Measurements from ENCODE around the gene DNAJC21. TPM values are rescaled to one million over a fixed set of nuclear protein-coding genes. Genes with fewer than 3 reads are reported as not detected.

DNAJC21 gene
- total RNA-seq, 1 donor from 2014 or later = 48.1 TPM

- Mint-ChIP-seq H3K27ac (no peak overlapping the region), H3K36me3 (ENCODE audit: insufficient read depth) (peaks cover 25% of the 10 kb centered on the region), H3K9me3 (ENCODE audit: low read depth) (no peaks in the 10 kb centered on the region), H3K4me1 (ENCODE audit: low read depth) (no peaks in the 10 kb centered on the region), H3K27me3 (no peaks in the 10 kb centered on the region), H3K4me3 (ENCODE audit: low read depth) (no peak overlapping the region)
- DNase-seq (ENCODE audit: low spot score, unreplicated experiment) = no peak
- TF ChIP-seq, protein P1, sequence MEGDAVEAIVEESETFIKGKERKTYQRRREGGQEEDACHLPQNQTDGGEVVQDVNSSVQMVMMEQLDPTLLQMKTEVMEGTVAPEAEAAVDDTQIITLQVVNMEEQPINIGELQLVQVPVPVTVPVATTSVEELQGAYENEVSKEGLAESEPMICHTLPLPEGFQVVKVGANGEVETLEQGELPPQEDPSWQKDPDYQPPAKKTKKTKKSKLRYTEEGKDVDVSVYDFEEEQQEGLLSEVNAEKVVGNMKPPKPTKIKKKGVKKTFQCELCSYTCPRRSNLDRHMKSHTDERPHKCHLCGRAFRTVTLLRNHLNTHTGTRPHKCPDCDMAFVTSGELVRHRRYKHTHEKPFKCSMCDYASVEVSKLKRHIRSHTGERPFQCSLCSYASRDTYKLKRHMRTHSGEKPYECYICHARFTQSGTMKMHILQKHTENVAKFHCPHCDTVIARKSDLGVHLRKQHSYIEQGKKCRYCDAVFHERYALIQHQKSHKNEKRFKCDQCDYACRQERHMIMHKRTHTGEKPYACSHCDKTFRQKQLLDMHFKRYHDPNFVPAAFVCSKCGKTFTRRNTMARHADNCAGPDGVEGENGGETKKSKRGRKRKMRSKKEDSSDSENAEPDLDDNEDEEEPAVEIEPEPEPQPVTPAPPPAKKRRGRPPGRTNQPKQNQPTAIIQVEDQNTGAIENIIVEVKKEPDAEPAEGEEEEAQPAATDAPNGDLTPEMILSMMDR (IDR thresholded peaks at IDR 0.05; ENCODE audit: unreplicated experiment) = no peak
Observed at GRCh38 chr5:34941936-34942335, 12.6 kb downstream of the DNAJC21 start.

GRCh38 chr5:34944044-34944443, 14.7 kb downstream of the DNAJC21 start:
- H3K9me3 Mint-ChIP-seq (ENCODE audit: low read depth) = no peaks in the 10 kb centered on the region
- DNase-seq (ENCODE audit: low spot score, unreplicated experiment) = no peak
- no peaks in the 10 kb centered on the region for H3K27me3 Mint-ChIP-seq
- H3K27ac Mint-ChIP-seq = no peak overlapping the region
- no peak overlapping the region for H3K4me3 Mint-ChIP-seq (ENCODE audit: low read depth)
- no peaks in the 10 kb centered on the region for H3K4me1 Mint-ChIP-seq (ENCODE audit: low read depth)
- peaks cover 21% of the 10 kb centered on the region for H3K36me3 Mint-ChIP-seq (ENCODE audit: insufficient read depth)
- TF ChIP-seq, protein P1 (IDR thresholded peaks at IDR 0.05; ENCODE audit: unreplicated experiment) = no peak

DNA sequence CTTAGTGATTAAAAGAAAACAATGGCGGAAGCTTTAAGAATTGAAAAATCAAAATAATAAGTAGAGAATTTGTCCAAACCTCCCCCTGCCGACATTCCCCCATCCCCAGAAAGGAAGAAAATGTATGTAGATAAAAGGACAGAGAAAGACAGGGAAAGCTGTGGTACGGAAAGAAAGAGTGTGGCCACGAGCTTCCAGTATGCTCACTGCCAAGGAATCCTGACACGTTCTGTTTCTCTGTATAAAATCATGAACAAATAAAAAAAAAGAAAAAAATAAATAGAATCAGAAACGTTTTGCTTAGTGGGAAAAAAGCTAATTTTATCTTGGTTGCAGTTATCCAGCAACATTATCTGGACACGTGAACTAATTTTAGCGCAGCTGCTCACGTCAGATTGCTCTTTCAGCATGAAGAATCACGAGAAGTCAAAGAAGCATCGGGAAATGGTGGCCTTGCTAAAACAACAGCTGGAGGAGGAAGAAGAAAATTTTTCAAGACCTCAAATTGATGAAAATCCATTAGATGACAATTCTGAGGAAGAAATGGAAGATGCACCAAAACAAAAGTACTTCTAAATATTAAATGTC, 15.2 kb downstream of the DNAJC21 start:
- no peaks in the 10 kb centered on the region for H3K4me1 Mint-ChIP-seq (ENCODE audit: low read depth)
- no peak overlapping the region for H3K27ac Mint-ChIP-seq
- H3K4me3 Mint-ChIP-seq (ENCODE audit: low read depth) = no peak overlapping the region
- TF ChIP-seq, protein P1 (IDR thresholded peaks at IDR 0.05; ENCODE audit: unreplicated experiment) = no peak
- H3K27me3 Mint-ChIP-seq = no peaks in the 10 kb centered on the region
- no peaks in the 10 kb centered on the region for H3K9me3 Mint-ChIP-seq (ENCODE audit: low read depth)
- DNase-seq (ENCODE audit: low spot score, unreplicated experiment) = no peak
- peaks cover 23% of the 10 kb centered on the region for H3K36me3 Mint-ChIP-seq (ENCODE audit: insufficient read depth)

GRCh38 chr5:34957321-34957720, 28.0 kb downstream of the DNAJC21 start:
- DNase-seq (ENCODE audit: low spot score, unreplicated experiment) = no peak
- peaks cover 3% of the 10 kb centered on the region for H3K4me1 Mint-ChIP-seq (ENCODE audit: low read depth)
- peaks cover 16% of the 10 kb centered on the region for H3K36me3 Mint-ChIP-seq (ENCODE audit: insufficient read depth)
- no peak overlapping the region for H3K4me3 Mint-ChIP-seq (ENCODE audit: low read depth)
- TF ChIP-seq, protein P1 (IDR thresholded peaks at IDR 0.05; ENCODE audit: unreplicated experiment) = no peak
- H3K9me3 Mint-ChIP-seq (ENCODE audit: low read depth) = no peaks in the 10 kb centered on the region
- no peaks in the 10 kb centered on the region for H3K27me3 Mint-ChIP-seq
- H3K27ac Mint-ChIP-seq = no peak overlapping the region

- H3K27ac Mint-ChIP-seq = no peak overlapping the region
- H3K36me3 Mint-ChIP-seq (ENCODE audit: insufficient read depth) = peaks cover 15% of the 10 kb centered on the region
- TF ChIP-seq, protein P1 (IDR thresholded peaks at IDR 0.05; ENCODE audit: unreplicated experiment) = peak; percentile 69
- H3K27me3 Mint-ChIP-seq = no peaks in the 10 kb centered on the region
- H3K9me3 Mint-ChIP-seq (ENCODE audit: low read depth) = no peaks in the 10 kb centered on the region
- peaks cover 3% of the 10 kb centered on the region for H3K4me1 Mint-ChIP-seq (ENCODE audit: low read depth)
- no peak overlapping the region for H3K4me3 Mint-ChIP-seq (ENCODE audit: low read depth)
- no peak for DNase-seq (ENCODE audit: low spot score, unreplicated experiment)
Observed at GRCh38 chr5:34957857-34958690, 28.7 kb downstream of the DNAJC21 start.

Measured in progenitor cell of endocrine pancreas (in vitro differentiated cells).